Mesendoderm (in vitro differentiated cells): ENCODE measurements around the gene DUSP11.
"Not testable (repeated sequence)": the region's sequence is repeated elsewhere in the genome, so short reads cannot be mapped to it uniquely, and the experiment has no call there.

Source experiments
- DNase-seq: peaks from one replicate; pipeline ENCODE4 v3.0.0; 2013
- H2AK5ac ChIP-seq: 2 replicates; pipeline ENCODE4 v1.6.1; 2013; ENCODE audit warnings: low read length, inconsistent platforms
- H2BK120ac ChIP-seq: 2 replicates; pipeline ENCODE4 v1.6.1; 2013; ENCODE audit warnings: low read depth, mild to moderate bottlenecking, low read length, moderate library complexity, mixed read lengths
- H2BK15ac ChIP-seq: replicated peaks from 2 replicates; pipeline ENCODE4 v1.6.1; 2013; ENCODE audit warnings: low read depth, mild to moderate bottlenecking, moderate library complexity
- H2BK5ac ChIP-seq: 2 replicates; pipeline ENCODE4 v1.6.1; 2013; ENCODE audit warnings: low read length, inconsistent platforms
- H3K18ac ChIP-seq: 2 replicates; pipeline ENCODE4 v1.6.1; 2013; ENCODE audit warnings: mild to moderate bottlenecking, low read length, mixed read lengths
- H3K23ac ChIP-seq: one replicate; pipeline ENCODE4 v1.6.1; 2013; ENCODE audit warnings: low read length
- H3K27ac ChIP-seq: 2 replicates; pipeline ENCODE4 v1.5.1; 2013; ENCODE audit warnings: low read depth, mild to moderate bottlenecking, inconsistent platforms, low read length, moderate library complexity
- H3K27me3 ChIP-seq: 2 replicates; pipeline ENCODE4 v1.6.1; 2013; ENCODE audit warnings: low read length, control low read depth, mild to moderate bottlenecking, inconsistent platforms; ENCODE audit not compliant: insufficient read depth, poor library complexity
- H3K36me3 ChIP-seq: 2 replicates; pipeline ENCODE4 v1.6.1; 2013; ENCODE audit warnings: low read length, inconsistent platforms; ENCODE audit not compliant: control insufficient read depth, insufficient read depth
- H3K4ac ChIP-seq: one replicate; pipeline ENCODE4 v1.6.1; 2013; ENCODE audit warnings: low read depth, mild to moderate bottlenecking, low read length, moderate library complexity
- H3K4me1 ChIP-seq: 2 replicates; pipeline ENCODE4 v1.6.1; 2013; ENCODE audit warnings: low read depth, low read length, inconsistent platforms; ENCODE audit not compliant: control insufficient read depth
- H3K4me2 ChIP-seq: 2 replicates; pipeline ENCODE4 v1.6.1; 2013; ENCODE audit warnings: low read length
- H3K4me3 ChIP-seq: 2 replicates; pipeline ENCODE4 v1.5.1; 2013; ENCODE audit warnings: mild to moderate bottlenecking, low read length
- H3K56ac ChIP-seq: one replicate; pipeline ENCODE4 v1.6.1; 2013; ENCODE audit warnings: low read length
- H3K79me1 ChIP-seq: 2 replicates; pipeline ENCODE4 v1.6.1; 2013; ENCODE audit warnings: low read length, inconsistent platforms
- H3K79me2 ChIP-seq: 2 replicates; pipeline ENCODE4 v1.6.1; 2013; ENCODE audit warnings: mild to moderate bottlenecking, low read length; ENCODE audit not compliant: control insufficient read depth, insufficient read depth
- H3K9ac ChIP-seq: 2 replicates; pipeline ENCODE4 v1.6.1; 2013; ENCODE audit warnings: low read length, inconsistent platforms
- H4K5ac ChIP-seq: one replicate; pipeline ENCODE4 v1.6.1; 2013; ENCODE audit warnings: low read length
- H4K8ac ChIP-seq: one replicate; pipeline ENCODE4 v1.6.1; 2013; ENCODE audit warnings: low read depth, mild to moderate bottlenecking, control low read depth, low read length, moderate library complexity
- WGBS: extraction: QIAGEN DNeasy Blood & Tissue Kit; methylation state at CpG from one replicate; pipeline ENCODE4 v1.1.7; 2013; ENCODE audit warnings: low lambda C conversion rate, missing lambda C conversion rate; ENCODE audit not compliant: insufficient coverage; ENCODE audit errors: extremely low coverage; 5-methylcytosine and 5-hydroxymethylcytosine counted together

DUSP11 gene

DNA sequence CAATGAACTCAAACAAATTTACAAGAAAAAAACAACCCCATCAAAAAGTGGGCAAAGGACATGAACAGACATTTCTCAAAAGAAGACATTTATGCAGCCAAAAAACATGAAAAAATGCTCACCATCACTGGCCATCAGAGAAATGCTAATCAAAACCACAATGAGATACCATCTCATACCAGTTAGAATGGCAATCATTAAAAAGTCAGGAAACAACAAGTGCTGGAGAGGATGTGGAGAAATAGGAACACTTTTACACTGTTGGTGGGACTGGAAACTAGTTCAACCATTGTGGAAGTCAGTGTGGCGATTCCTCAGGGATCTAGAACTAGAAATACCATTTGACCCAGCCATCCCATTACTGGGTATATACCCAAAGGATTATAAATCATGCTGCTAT, 53.2 kb downstream of the DUSP11 start:
- not testable (repeated sequence) for H3K18ac ChIP-seq, DNase-seq, H3K4me2 ChIP-seq, H4K8ac ChIP-seq, H3K4me1 ChIP-seq, H3K9ac ChIP-seq, H3K27me3 ChIP-seq, H3K23ac ChIP-seq, H2BK120ac ChIP-seq, H4K5ac ChIP-seq, H3K36me3 ChIP-seq, H3K4me3 ChIP-seq, H3K27ac ChIP-seq, H2AK5ac ChIP-seq, H2BK5ac ChIP-seq, H3K79me2 ChIP-seq, H2BK15ac ChIP-seq, H3K4ac ChIP-seq, H3K56ac ChIP-seq, H3K79me1 ChIP-seq
- WGBS: no CpG with 5 or more reads among the region's 1 CpG

DNA sequence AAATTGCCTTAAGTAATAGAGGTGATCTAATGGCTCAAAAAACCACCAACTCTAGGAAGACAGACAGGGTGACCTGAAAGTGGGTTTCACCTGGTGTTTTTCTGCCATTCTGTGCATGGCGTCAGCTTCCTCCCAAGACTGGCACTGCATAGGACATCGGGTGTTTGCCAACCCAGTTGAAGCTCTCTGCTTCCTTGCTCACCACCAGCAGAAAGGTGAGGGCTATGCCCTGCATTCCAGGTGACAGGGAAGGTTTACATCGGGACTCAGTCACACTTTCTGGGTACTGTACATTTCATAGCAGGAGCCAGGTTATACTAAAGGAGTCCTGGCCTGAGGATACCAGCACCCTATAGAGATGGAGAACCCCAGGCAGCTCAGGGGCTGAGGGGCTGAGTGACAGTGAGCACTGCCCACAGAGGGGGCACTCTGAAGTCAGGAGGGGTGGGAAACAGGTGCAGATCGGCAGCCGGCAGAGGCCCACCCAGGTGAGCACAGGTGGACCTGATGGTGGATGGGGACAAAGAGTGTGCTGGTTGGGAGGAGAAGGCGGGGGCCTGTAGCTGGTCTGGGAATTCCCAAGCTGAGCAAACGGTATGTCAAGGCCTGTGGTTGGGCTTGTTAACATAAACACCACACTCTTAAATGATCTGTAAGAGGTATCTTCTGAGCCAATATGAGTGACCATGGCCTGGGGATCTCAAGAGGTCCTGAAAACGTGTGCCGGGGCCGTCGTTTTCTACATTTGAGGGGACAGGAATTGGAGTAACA, 60.9 kb downstream of the DUSP11 start:
- no peaks in the 10 kb centered on the region for H3K27me3 ChIP-seq
- no peak overlapping the region for H2BK15ac ChIP-seq
- no peak overlapping the region for H3K4me3 ChIP-seq
- no peak overlapping the region for H3K27ac ChIP-seq
- no peak overlapping the region for H3K18ac ChIP-seq
- no peak overlapping the region for H4K8ac ChIP-seq
- no CpG with 5 or more reads among the region's 11 CpGs for WGBS
- no peak overlapping the region for H3K9ac ChIP-seq
- H2BK120ac ChIP-seq: no peak overlapping the region
- H3K4ac ChIP-seq: no peak overlapping the region
- H3K36me3 ChIP-seq: no peaks in the 10 kb centered on the region
- H2AK5ac ChIP-seq: no peak overlapping the region
- H3K23ac ChIP-seq: no peak overlapping the region
- no peak overlapping the region for H3K4me2 ChIP-seq
- no peaks in the 10 kb centered on the region for H3K79me2 ChIP-seq
- DNase-seq: no peak
- H2BK5ac ChIP-seq: no peak overlapping the region
- no peaks in the 10 kb centered on the region for H3K4me1 ChIP-seq
- H4K5ac ChIP-seq: no peak overlapping the region
- H3K79me1 ChIP-seq: no peaks in the 10 kb centered on the region
- no peak overlapping the region for H3K56ac ChIP-seq

DNA sequence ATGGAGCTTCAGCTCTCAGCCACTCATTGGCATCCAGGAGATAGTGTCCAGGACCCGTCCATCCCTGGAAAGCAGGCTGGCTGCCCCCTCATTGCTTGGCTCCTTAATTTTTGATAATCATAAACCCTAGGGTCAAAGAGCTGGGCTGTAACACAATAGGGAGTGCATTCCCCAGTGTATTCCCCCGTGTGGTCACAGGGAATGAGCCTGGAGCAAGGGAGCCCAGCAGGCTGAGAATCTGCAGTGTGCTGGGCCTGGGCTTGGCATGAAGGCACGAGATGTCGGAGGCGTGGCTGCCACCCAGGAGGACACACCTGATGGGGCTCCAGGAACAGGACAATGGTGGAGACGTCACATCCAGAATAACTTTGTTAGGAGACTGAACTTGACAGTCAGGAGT, 61.5 kb downstream of the DUSP11 start:
- H3K9ac ChIP-seq: no peak overlapping the region
- H4K5ac ChIP-seq: no peak overlapping the region
- no peaks in the 10 kb centered on the region for H3K79me2 ChIP-seq
- no peaks in the 10 kb centered on the region for H3K4me1 ChIP-seq
- H3K27ac ChIP-seq: no peak overlapping the region
- H2BK15ac ChIP-seq: no peak overlapping the region
- no peak overlapping the region for H3K4ac ChIP-seq
- no peak overlapping the region for H2AK5ac ChIP-seq
- no peak overlapping the region for H3K4me3 ChIP-seq
- no peaks in the 10 kb centered on the region for H3K79me1 ChIP-seq
- no peak for DNase-seq
- no CpG with 5 or more reads among the region's 6 CpGs for WGBS
- H3K27me3 ChIP-seq: no peaks in the 10 kb centered on the region
- no peak overlapping the region for H3K56ac ChIP-seq
- H2BK120ac ChIP-seq: no peak overlapping the region
- no peaks in the 10 kb centered on the region for H3K36me3 ChIP-seq
- H4K8ac ChIP-seq: no peak overlapping the region
- no peak overlapping the region for H3K23ac ChIP-seq
- no peak overlapping the region for H2BK5ac ChIP-seq
- H3K18ac ChIP-seq: no peak overlapping the region
- H3K4me2 ChIP-seq: no peak overlapping the region

- H2AK5ac ChIP-seq, H3K27me3 ChIP-seq, H4K8ac ChIP-seq, H3K56ac ChIP-seq, H3K18ac ChIP-seq, H3K27ac ChIP-seq, H3K4ac ChIP-seq, H3K4me1 ChIP-seq, H3K9ac ChIP-seq, H3K4me3 ChIP-seq, H3K79me1 ChIP-seq, H3K36me3 ChIP-seq, H3K23ac ChIP-seq, DNase-seq, H2BK120ac ChIP-seq, H2BK5ac ChIP-seq, H4K5ac ChIP-seq, H2BK15ac ChIP-seq, H3K4me2 ChIP-seq, H3K79me2 ChIP-seq: not testable (repeated sequence)
- no CpG with 5 or more reads among the region's 4 CpGs for WGBS
Observed at GRCh38 chr2:73717695-73718094, 62.2 kb downstream of the DUSP11 start.

- H2AK5ac ChIP-seq: no peak overlapping the region
- H3K18ac ChIP-seq: no peak overlapping the region
- H3K4me2 ChIP-seq: no peak overlapping the region
- no peak overlapping the region for H3K4ac ChIP-seq
- no peak overlapping the region for H3K56ac ChIP-seq
- H3K79me2 ChIP-seq: no peaks in the 10 kb centered on the region
- H2BK5ac ChIP-seq: no peak overlapping the region
- no peak overlapping the region for H2BK15ac ChIP-seq
- no peaks in the 10 kb centered on the region for H3K79me1 ChIP-seq
- no peak overlapping the region for H3K9ac ChIP-seq
- H4K5ac ChIP-seq: no peak overlapping the region
- H3K23ac ChIP-seq: no peak overlapping the region
- no peak for DNase-seq
- H3K4me3 ChIP-seq: no peak overlapping the region
- no peaks in the 10 kb centered on the region for H3K27me3 ChIP-seq
- H3K4me1 ChIP-seq: no peaks in the 10 kb centered on the region
- no peak overlapping the region for H4K8ac ChIP-seq
- no peak overlapping the region for H3K27ac ChIP-seq
- H2BK120ac ChIP-seq: no peak overlapping the region
- H3K36me3 ChIP-seq: no peaks in the 10 kb centered on the region
Observed at GRCh38 chr2:73717251-73717606, 62.7 kb downstream of the DUSP11 start.

- no peak for DNase-seq
- no peak overlapping the region for H3K23ac ChIP-seq
- H3K4ac ChIP-seq: no peak overlapping the region
- H3K4me3 ChIP-seq: no peak overlapping the region
- H3K4me2 ChIP-seq: no peak overlapping the region
- WGBS: no CpG with 5 or more reads among the region's 8 CpGs
- no peak overlapping the region for H4K5ac ChIP-seq
- no peak overlapping the region for H2AK5ac ChIP-seq
- H3K4me1 ChIP-seq: no peaks in the 10 kb centered on the region
- H2BK15ac ChIP-seq: no peak overlapping the region
- H3K27me3 ChIP-seq: no peaks in the 10 kb centered on the region
- no peak overlapping the region for H3K56ac ChIP-seq
- no peak overlapping the region for H3K27ac ChIP-seq
- H3K9ac ChIP-seq: no peak overlapping the region
- no peak overlapping the region for H2BK120ac ChIP-seq
- H3K79me1 ChIP-seq: no peaks in the 10 kb centered on the region
- no peaks in the 10 kb centered on the region for H3K36me3 ChIP-seq
- no peak overlapping the region for H2BK5ac ChIP-seq
- H3K18ac ChIP-seq: no peak overlapping the region
- H4K8ac ChIP-seq: no peak overlapping the region
- H3K79me2 ChIP-seq: no peaks in the 10 kb centered on the region
Observed at GRCh38 chr2:73716543-73717250, 63.2 kb downstream of the DUSP11 start.
